Measurements from ENCODE around the gene FLYWCH1.
"Not testable (repeated sequence)": the region's sequence is repeated elsewhere in the genome, so short reads cannot be mapped to it uniquely, and the experiment has no call there.

Gene FLYWCH1

GRCh38 chr16:2926650-2926999 lies 14.9 kb downstream of the FLYWCH1 start:
- DNase-seq (ENCODE audit: low read depth in 2 of 2): no peak
- no peak overlapping the region for H3K4me3 ChIP-seq (replicated peaks in 1 of 2; ENCODE audit: low read depth in 2 of 2, low read length in 2 of 2)
- TF ChIP-seq CTCF (IDR thresholded peaks at IDR 0.05; ENCODE audit: low read depth, low read length): no peak

GRCh38 chr16:2927010-2927646 lies 15.4 kb downstream of the FLYWCH1 start:
- DNase-seq (ENCODE audit: low read depth in 2 of 2): peak; percentile 90 to 91
- H3K4me3 ChIP-seq (replicated peaks in 1 of 2; ENCODE audit: low read depth in 2 of 2, low read length in 2 of 2): no peak overlapping the region
- TF ChIP-seq CTCF (IDR thresholded peaks at IDR 0.05; ENCODE audit: low read depth, low read length): peak; percentile 85

GRCh38 chr16:2928151-2928550 lies 16.4 kb downstream of the FLYWCH1 start:
- H3K4me3 ChIP-seq (replicated peaks in 1 of 2; ENCODE audit: low read depth in 2 of 2, low read length in 2 of 2); DNase-seq (ENCODE audit: low read depth in 2 of 2): not testable (repeated sequence)

GRCh38 chr16:2928796-2929195 lies 17.1 kb downstream of the FLYWCH1 start:
- no peak overlapping the region for H3K4me3 ChIP-seq (replicated peaks in 1 of 2; ENCODE audit: low read depth in 2 of 2, low read length in 2 of 2)
- DNase-seq (ENCODE audit: low read depth in 2 of 2): no peak
- TF ChIP-seq CTCF (IDR thresholded peaks at IDR 0.05; ENCODE audit: low read depth, low read length): no peak

- no peak overlapping the region for H3K4me3 ChIP-seq (replicated peaks in 1 of 2; ENCODE audit: low read depth in 2 of 2, low read length in 2 of 2)
- no peak for DNase-seq (ENCODE audit: low read depth in 2 of 2)
- TF ChIP-seq CTCF (IDR thresholded peaks at IDR 0.05; ENCODE audit: low read depth, low read length): no peak
These were observed 18.0 kb downstream of the FLYWCH1 start for GRCh38 chr16:2929693-2930092.

- H3K4me3 ChIP-seq (replicated peaks in 1 of 2; ENCODE audit: low read depth in 2 of 2, low read length in 2 of 2): no peak overlapping the region
- no peak for DNase-seq (ENCODE audit: low read depth in 2 of 2)
- no peak for TF ChIP-seq CTCF (IDR thresholded peaks at IDR 0.05; ENCODE audit: low read depth, low read length)
These were observed 18.5 kb downstream of the FLYWCH1 start for GRCh38 chr16:2930236-2930635.

- not testable (repeated sequence) for H3K4me3 ChIP-seq (replicated peaks in 1 of 2; ENCODE audit: low read depth in 2 of 2, low read length in 2 of 2); DNase-seq (ENCODE audit: low read depth in 2 of 2)
These were observed 19.6 kb downstream of the FLYWCH1 start for GRCh38 chr16:2931231-2931914.

- H3K4me3 ChIP-seq (replicated peaks in 1 of 2; ENCODE audit: low read depth in 2 of 2, low read length in 2 of 2): no peak overlapping the region
- TF ChIP-seq CTCF (IDR thresholded peaks at IDR 0.05; ENCODE audit: low read depth, low read length): no peak
These were observed 21.4 kb downstream of the FLYWCH1 start for GRCh38 chr16:2933136-2933535.

More at GRCh38 chr16:2933136-2933535, 21.4 kb downstream of the FLYWCH1 start:
- no peak for DNase-seq (ENCODE audit: low read depth in 2 of 2)
